ENCODE measurements around the gene NLRP1.

NLRP1 gene

GRCh38 chr17:5530265-5531084 is 53.8 kb downstream of the NLRP1 start:
- TF ChIP-seq POLR2AphosphoS5 (IDR thresholded peaks at IDR 0.05; ENCODE audit: low read depth, low read length) (no peak), FOXP2 (optimal IDR thresholded peaks at IDR 0.05; ENCODE audit: borderline replicate concordance, extremely low read depth, extremely low read length, insufficient read depth) (no peak), TAF1 (IDR thresholded peaks at IDR 0.05; ENCODE audit: borderline replicate concordance, insufficient read depth, low read length) (no peak), REST (IDR thresholded peaks at IDR 0.05; ENCODE audit: insufficient read depth in 1 of 2, low read depth in 2 of 2, low read length in 2 of 2) (no peak), SIN3A (IDR thresholded peaks at IDR 0.05; ENCODE audit: borderline replicate concordance, insufficient read depth, low read length) (no peak)

GRCh38 chr17:5527601-5528250 is 56.6 kb downstream of the NLRP1 start:
- TF ChIP-seq POLR2AphosphoS5 (IDR thresholded peaks at IDR 0.05; ENCODE audit: low read depth, low read length), result no peak

- TF ChIP-seq POLR2AphosphoS5 (IDR thresholded peaks at IDR 0.05; ENCODE audit: low read depth, low read length) (no peak), TAF1 (IDR thresholded peaks at IDR 0.05; ENCODE audit: borderline replicate concordance, insufficient read depth, low read length) (no peak), FOXP2 (optimal IDR thresholded peaks at IDR 0.05; ENCODE audit: borderline replicate concordance, extremely low read depth, extremely low read length, insufficient read depth) (no peak), SIN3A (IDR thresholded peaks at IDR 0.05; ENCODE audit: borderline replicate concordance, insufficient read depth, low read length) (peak; percentile 29; the same call in 1 of the 2 replicates), REST (IDR thresholded peaks at IDR 0.05; ENCODE audit: insufficient read depth in 1 of 2, low read depth in 2 of 2, low read length in 2 of 2) (no peak)
These were observed 57.3 kb downstream of the NLRP1 start for GRCh38 chr17:5526821-5527598.

GRCh38 chr17:5523249-5523648 is 61.1 kb downstream of the NLRP1 start:
- TF ChIP-seq TAF1 (IDR thresholded peaks at IDR 0.05; ENCODE audit: borderline replicate concordance, insufficient read depth, low read length), result no peak
- no peak for TF ChIP-seq FOXP2 (optimal IDR thresholded peaks at IDR 0.05; ENCODE audit: borderline replicate concordance, extremely low read depth, extremely low read length, insufficient read depth)
- TF ChIP-seq SIN3A (IDR thresholded peaks at IDR 0.05; ENCODE audit: borderline replicate concordance, insufficient read depth, low read length), result no peak
- TF ChIP-seq POLR2AphosphoS5 (IDR thresholded peaks at IDR 0.05; ENCODE audit: low read depth, low read length), result no peak

- TF ChIP-seq POLR2AphosphoS5 (IDR thresholded peaks at IDR 0.05; ENCODE audit: low read depth, low read length), result no peak
- no peak for TF ChIP-seq REST (IDR thresholded peaks at IDR 0.05; ENCODE audit: insufficient read depth in 1 of 2, low read depth in 2 of 2, low read length in 2 of 2)
- no peak for TF ChIP-seq FOXP2 (optimal IDR thresholded peaks at IDR 0.05; ENCODE audit: borderline replicate concordance, extremely low read depth, extremely low read length, insufficient read depth)
- TF ChIP-seq TAF1 (IDR thresholded peaks at IDR 0.05; ENCODE audit: borderline replicate concordance, insufficient read depth, low read length), result no peak
- TF ChIP-seq SIN3A (IDR thresholded peaks at IDR 0.05; ENCODE audit: borderline replicate concordance, insufficient read depth, low read length), result no peak
These were observed 61.8 kb downstream of the NLRP1 start for GRCh38 chr17:5522476-5522875.
